ENCODE measurements around the gene RNASE13.

DNA sequence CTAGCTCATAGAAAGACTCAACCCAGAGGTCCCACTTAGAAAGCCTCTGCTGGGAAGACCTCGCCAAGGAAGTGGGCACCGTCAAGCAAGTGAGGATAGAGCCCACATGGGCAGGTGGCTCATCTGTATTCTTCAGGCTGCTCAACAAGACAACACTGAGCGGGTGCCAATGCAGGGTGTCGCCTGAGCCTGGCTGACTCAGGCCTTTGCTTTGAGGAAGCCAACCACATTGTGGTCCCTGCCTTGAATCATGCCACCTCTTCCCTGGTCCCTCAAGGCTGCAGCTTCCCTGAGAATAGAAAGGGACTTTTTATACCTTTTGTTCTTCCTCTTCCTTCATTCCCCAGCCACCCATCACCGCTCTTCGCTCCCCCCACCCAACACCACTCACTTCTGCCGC, 2.1 kb upstream of the RNASE13 start:
- TF ChIP-seq GATA2 (IDR thresholded peaks at IDR 0.05; ENCODE audit: low read depth, low read length) (no peak), GATA3 (IDR thresholded peaks at IDR 0.05; ENCODE audit: low read depth, low read length) (no peak)

Measured in SH-SY5Y (cell line).